Mucosa of rectum (tissue), 2 donors: Measurements from ENCODE around the gene G6PC1.
"Not testable (repeated sequence)": the region's sequence is repeated elsewhere in the genome, so short reads cannot be mapped to it uniquely, and the experiment has no call there.

Experiments used
- H3K27ac ChIP-seq, 2 donors: one replicate each; pipeline ENCODE4 v1.7.0; 2013; ENCODE audit warnings: inconsistent platforms in 2 of 2, low read depth in 2 of 2, low read length in 2 of 2
- H3K27me3 ChIP-seq, 2 donors: one replicate each; pipeline ENCODE4 v1.7.0; 2013; ENCODE audit warnings: low read length in 2 of 2; ENCODE audit not compliant: control insufficient read depth in 2 of 2, insufficient read depth in 2 of 2
- H3K36me3 ChIP-seq, 2 donors: one replicate each; pipeline ENCODE4 v1.7.0; 2013; ENCODE audit warnings: low read length in 2 of 2; ENCODE audit not compliant: control insufficient read depth in 2 of 2, insufficient read depth in 2 of 2
- H3K4me1 ChIP-seq, 2 donors: one replicate each; pipeline ENCODE4 v1.7.0; 2013; ENCODE audit warnings: low read length in 2 of 2, mild to moderate bottlenecking in 1 of 2; ENCODE audit not compliant: control insufficient read depth in 2 of 2, insufficient read depth in 2 of 2
- H3K4me3 ChIP-seq, 2 donors: one replicate each; pipeline ENCODE4 v1.7.0; 2013; ENCODE audit warnings: low read length in 2 of 2
- H3K9ac ChIP-seq, 2 donors: one replicate each; pipeline ENCODE4 v1.7.0; 2013; ENCODE audit warnings: low read length in 2 of 2, low read depth in 1 of 2, mild to moderate bottlenecking in 1 of 2
- H3K9me3 ChIP-seq, 2 donors: one replicate each; pipeline ENCODE4 v1.7.0; 2013; ENCODE audit warnings: low read length in 2 of 2; ENCODE audit not compliant: control insufficient read depth in 2 of 2
- donor health status: healthy.
- donor health status: Normal muscosa, but diverticular disease.

Gene G6PC1

GRCh38 chr17:42856516-42856915 lies 44.1 kb upstream of the G6PC1 start:
- not testable (repeated sequence) for H3K9ac ChIP-seq, H3K4me3 ChIP-seq, H3K4me1 ChIP-seq, H3K36me3 ChIP-seq, H3K27me3 ChIP-seq, H3K27ac ChIP-seq, H3K9me3 ChIP-seq

GRCh38 chr17:42857389-42857788 lies 43.2 kb upstream of the G6PC1 start:
- Histone ChIP-seq H3K9ac (no peak overlapping the region), H3K4me1 (peaks cover 3 to 4% of the 10 kb centered on the region in 2 donors), H3K27ac (no peak overlapping the region), H3K27me3 (peaks cover 0 to 4% of the 10 kb centered on the region in 2 donors), H3K4me3 (no peak overlapping the region), H3K9me3 (no peaks in the 10 kb centered on the region), H3K36me3 (no peaks in the 10 kb centered on the region)

- Histone ChIP-seq H3K27ac (no peak overlapping the region), H3K27me3 (peaks cover 4 to 9% of the 10 kb centered on the region in 2 donors), H3K9ac (no peak overlapping the region), H3K4me3 (no peak overlapping the region), H3K9me3 (no peaks in the 10 kb centered on the region), H3K4me1 (peaks cover 0 to 7% of the 10 kb centered on the region in 2 donors), H3K36me3 (no peaks in the 10 kb centered on the region)
Measured at GRCh38 chr17:42865638-42866094, 34.9 kb upstream of the G6PC1 start.

GRCh38 chr17:42866216-42866615 lies 34.4 kb upstream of the G6PC1 start:
- H3K27ac ChIP-seq = no peak overlapping the region

GRCh38 chr17:42866631-42867575 lies 33.7 kb upstream of the G6PC1 start:
- Histone ChIP-seq H3K4me3 (no peak overlapping the region), H3K27me3 (peaks cover 4 to 9% of the 10 kb centered on the region in 2 donors), H3K4me1 (peaks cover 0 to 7% of the 10 kb centered on the region in 2 donors), H3K36me3 (no peaks in the 10 kb centered on the region), H3K27ac (no peak overlapping the region), H3K9me3 (no peaks in the 10 kb centered on the region), H3K9ac (no peak overlapping the region)

More at GRCh38 chr17:42866216-42866615, 34.4 kb upstream of the G6PC1 start:
- Histone ChIP-seq H3K9me3 (no peaks in the 10 kb centered on the region), H3K27me3 (peaks cover 4 to 9% of the 10 kb centered on the region in 2 donors), H3K4me1 (peaks cover 0 to 7% of the 10 kb centered on the region in 2 donors), H3K4me3 (no peak overlapping the region), H3K9ac (no peak overlapping the region), H3K36me3 (no peaks in the 10 kb centered on the region)

- not testable (repeated sequence) for H3K9ac ChIP-seq, H3K9me3 ChIP-seq, H3K4me3 ChIP-seq, H3K27ac ChIP-seq, H3K27me3 ChIP-seq, H3K36me3 ChIP-seq, H3K4me1 ChIP-seq
Measured at GRCh38 chr17:42867694-42868261, 32.8 kb upstream of the G6PC1 start.

- Histone ChIP-seq H3K36me3 (no peaks in the 10 kb centered on the region), H3K27me3 (peaks cover 4 to 9% of the 10 kb centered on the region in 2 donors), H3K9me3 (no peaks in the 10 kb centered on the region), H3K4me3 (no peak overlapping the region), H3K4me1 (peaks cover 0 to 7% of the 10 kb centered on the region in 2 donors), H3K9ac (no peak overlapping the region), H3K27ac (no peak overlapping the region)
Measured at GRCh38 chr17:42868338-42868737, 32.3 kb upstream of the G6PC1 start.

- Histone ChIP-seq H3K27ac (no peak overlapping the region), H3K9me3 (no peaks in the 10 kb centered on the region), H3K36me3 (no peaks in the 10 kb centered on the region), H3K9ac (no peak overlapping the region), H3K27me3 (peaks cover 0 to 2% of the 10 kb centered on the region in 2 donors), H3K4me3 (no peak overlapping the region), H3K4me1 (peaks cover 0 to 5% of the 10 kb centered on the region in 2 donors)
Measured at GRCh38 chr17:42871647-42872046, 29.0 kb upstream of the G6PC1 start.

- Histone ChIP-seq H3K4me3 (no peak overlapping the region), H3K9ac (no peak overlapping the region), H3K27me3 (peaks cover 5 to 7% of the 10 kb centered on the region in 2 donors), H3K27ac (no peak overlapping the region), H3K36me3 (no peaks in the 10 kb centered on the region), H3K4me1 (no peaks in the 10 kb centered on the region), H3K9me3 (no peaks in the 10 kb centered on the region)
Measured at GRCh38 chr17:42872251-42872965, 28.2 kb upstream of the G6PC1 start.

GRCh38 chr17:42873315-42873714 lies 27.3 kb upstream of the G6PC1 start:
- no peak overlapping the region for H3K27ac ChIP-seq

More at GRCh38 chr17:42873315-42873714, 27.3 kb upstream of the G6PC1 start:
- Histone ChIP-seq H3K36me3 (no peaks in the 10 kb centered on the region), H3K4me1 (no peaks in the 10 kb centered on the region), H3K27me3 (peaks cover 7 to 15% of the 10 kb centered on the region in 2 donors), H3K9ac (no peak overlapping the region), H3K4me3 (no peak overlapping the region), H3K9me3 (no peaks in the 10 kb centered on the region)
